NCI-H187 (cell line): Measurements from ENCODE around the gene PPP1R12C.

Experiments
- DNase-seq, 2 experiments: peaks; one replicate each; lab custom pipeline; 2025; lab: John Stamatoyannopoulos, UW

The PPP1R12C gene

GRCh38 chr19:55146705-55147273, 29.4 kb upstream of the PPP1R12C start:
- DNase-seq = peak in 1 of 2 experiments; percentile 29

GRCh38 chr19:55146078-55146704, 28.8 kb upstream of the PPP1R12C start:
- no peak for DNase-seq

- no peak for DNase-seq
These were observed 27.8 kb upstream of the PPP1R12C start for GRCh38 chr19:55145232-55145631.

GRCh38 chr19:55141696-55142095, 24.3 kb upstream of the PPP1R12C start:
- no peak for DNase-seq

- DNase-seq = no peak
These were observed 20.5 kb upstream of the PPP1R12C start for GRCh38 chr19:55137915-55138314.

GRCh38 chr19:55136399-55137102, 19.1 kb upstream of the PPP1R12C start:
- DNase-seq = no peak

- DNase-seq = no peak
These were observed 17.3 kb upstream of the PPP1R12C start for GRCh38 chr19:55134736-55135135.

- DNase-seq = no peak
These were observed 16.4 kb upstream of the PPP1R12C start for GRCh38 chr19:55133639-55134444.

- DNase-seq = no peak
These were observed 15.2 kb upstream of the PPP1R12C start for GRCh38 chr19:55132453-55133129.

GRCh38 chr19:55131421-55131820, 14.0 kb upstream of the PPP1R12C start:
- DNase-seq = no peak

GRCh38 chr19:55119053-55119452, 1.6 kb upstream of the PPP1R12C start:
- no peak for DNase-seq

- DNase-seq = no peak
These were observed 1.1 kb upstream of the PPP1R12C start for GRCh38 chr19:55118401-55118991.

- peak; percentile 81 to 99 for DNase-seq
These were observed 390 bp upstream of the PPP1R12C start for GRCh38 chr19:55117663-55118391.

GRCh38 chr19:55116232-55116858, 1.1 kb downstream of the PPP1R12C start:
- no peak for DNase-seq

GRCh38 chr19:55115446-55116065, 1.9 kb downstream of the PPP1R12C start:
- no peak for DNase-seq

GRCh38 chr19:55114566-55115145, 2.8 kb downstream of the PPP1R12C start:
- DNase-seq = no peak

- no peak for DNase-seq
These were observed 3.8 kb downstream of the PPP1R12C start for GRCh38 chr19:55113570-55114039.

- DNase-seq = no peak
These were observed 4.5 kb downstream of the PPP1R12C start for GRCh38 chr19:55112777-55113569.
